ENCODE results near the gene DNLZ.

The DNLZ gene

GRCh38 chr9:136387217-136387616, 23.7 kb upstream of the DNLZ start:
- no peaks in the 10 kb centered on the region for H3K4me1 ChIP-seq (ENCODE audit: control insufficient read depth, insufficient read depth, low read length)
- H3K36me3 ChIP-seq (ENCODE audit: control insufficient read depth in 2 of 2, insufficient read depth in 1 of 2, low read length in 2 of 2) = peaks cover 16 to 92% of the 10 kb centered on the region in 2 experiments
- TF ChIP-seq TCF7L2 (IDR thresholded peaks at IDR 0.05; ENCODE audit: borderline replicate concordance, low read depth, low read length) (no peak), ZNF510 (tag by site-specific recombination; IDR thresholded peaks at IDR 0.05; ENCODE audit: insufficient replicate concordance) (no peak), ZNF24 (tag by site-specific recombination; IDR thresholded peaks at IDR 0.05) (no peak), SETDB1 (IDR thresholded peaks at IDR 0.05; ENCODE audit: insufficient read length, low read length) (no peak), ZNF362 (tag by site-specific recombination; IDR thresholded peaks at IDR 0.05) (no peak), HOXA7 (CRISPR knock-in tag; IDR thresholded peaks at IDR 0.05; ENCODE audit: borderline replicate concordance) (no peak), ZNF19 (tag by site-specific recombination; IDR thresholded peaks at IDR 0.05; ENCODE audit: low read depth) (no peak), ZBTB11 (tag by site-specific recombination; conservative IDR thresholded peaks at IDR 0.05; ENCODE audit: low read depth) (no peak), ZNF48 (tag by site-specific recombination; IDR thresholded peaks at IDR 0.05) (no peak), ZNF585B (tag by site-specific recombination; IDR thresholded peaks at IDR 0.05) (no peak), ZNF555 (tag by site-specific recombination; conservative IDR thresholded peaks at IDR 0.05) (no peak), ZNF571 (tag by site-specific recombination; IDR thresholded peaks at IDR 0.05) (no peak), ZNF214 (tag by site-specific recombination; IDR thresholded peaks at IDR 0.05; ENCODE audit: borderline replicate concordance) (no peak), ZBTB7A (tag by site-specific recombination; IDR thresholded peaks at IDR 0.05; ENCODE audit: low read depth) (no peak), YY2 (tag by site-specific recombination; IDR thresholded peaks at IDR 0.05) (no peak), INSM2 (tag by site-specific recombination; IDR thresholded peaks at IDR 0.05) (no peak), MYNN (tag by site-specific recombination; IDR thresholded peaks at IDR 0.05; ENCODE audit: borderline replicate concordance) (no peak)
- ChIA-PET POLR2A (interaction anchor here (0.7 to 2.5 kb wide), 4 partner anchors 9 to 45 kb away, joined by 3 to 16 read pairs (median 4); partner anchors contain the start of gene DNLZ), CTCF (interaction anchor here (0.5 to 0.6 kb wide), 2 partner anchors 18 to 216 kb away, joined by 4 read pairs; no protein-coding TSS in a partner anchor)
- no peak overlapping the region for H3K4me3 ChIP-seq (ENCODE audit: low read depth, low read length)
- no peak overlapping the region for H3K27ac ChIP-seq (ENCODE audit: extremely low read depth, low read depth, low read length)
- no peaks in the 10 kb centered on the region for H3K9me3 ChIP-seq (ENCODE audit: control insufficient read depth, insufficient read depth, low read depth, low read length)

- Histone ChIP-seq H3K4me3 (ENCODE audit: low read depth, low read length) (no peak overlapping the region), H3K27ac (ENCODE audit: extremely low read depth, low read depth, low read length) (no peak overlapping the region), H3K9me3 (ENCODE audit: control insufficient read depth, insufficient read depth, low read depth, low read length) (no peaks in the 10 kb centered on the region), H3K36me3 (ENCODE audit: control insufficient read depth in 2 of 2, insufficient read depth in 1 of 2, low read length in 2 of 2) (peaks cover 16 to 92% of the 10 kb centered on the region in 2 experiments), H3K4me1 (ENCODE audit: control insufficient read depth, insufficient read depth, low read length) (no peaks in the 10 kb centered on the region)
- ChIA-PET POLR2A (interaction anchor here (0.6 to 2.5 kb wide), 5 partner anchors 13 to 72 kb away, joined by 3 to 16 read pairs (median 4); partner anchors contain the start of gene DNLZ), CTCF (interaction anchor here (0.6 to 2.1 kb wide), 3 partner anchors 12 to 151 kb away, joined by 3 to 10 read pairs (median 3); partner anchors contain the start of gene CARD9)
- TF ChIP-seq ZFHX2 (tag by site-specific recombination; conservative IDR thresholded peaks at IDR 0.05) (no peak), ZNF791 (tag by site-specific recombination; IDR thresholded peaks at IDR 0.05) (no peak), GLI2 (tag by site-specific recombination; IDR thresholded peaks at IDR 0.05; ENCODE audit: borderline replicate concordance, low read depth) (no peak), ZNF704 (tag by site-specific recombination; IDR thresholded peaks at IDR 0.05) (no peak), ZNF548 (tag by site-specific recombination; IDR thresholded peaks at IDR 0.05) (no peak), ZSCAN23 (tag by site-specific recombination; IDR thresholded peaks at IDR 0.05) (no peak), ZNF184 (tag by site-specific recombination; IDR thresholded peaks at IDR 0.05) (no peak), ZNF24 (tag by site-specific recombination; IDR thresholded peaks at IDR 0.05) (no peak), PBX3 (CRISPR knock-in tag; IDR thresholded peaks at IDR 0.05) (no peak), ZNF777 (tag by site-specific recombination; IDR thresholded peaks at IDR 0.05; ENCODE audit: borderline replicate concordance) (no peak), ZNF776 (tag by site-specific recombination; IDR thresholded peaks at IDR 0.05; ENCODE audit: borderline replicate concordance) (no peak), ZNF501 (tag by site-specific recombination; IDR thresholded peaks at IDR 0.05) (no peak)
Observed at GRCh38 chr9:136386018-136386417, 22.5 kb upstream of the DNLZ start.
